NB4 (cell line): ENCODE measurements around the gene ECEL1.

Experiments
- DNase-seq: peaks from one replicate; pipeline ENCODE4 v3.0.0; 2010; ENCODE audit warnings: low read depth
- H3K4me3 ChIP-seq: one replicate; pipeline ENCODE4 v1.5.1; 2011; ENCODE audit warnings: mild to moderate bottlenecking, low read depth, low read length, moderate library complexity
- CTCF ChIP-seq: IDR thresholded peaks from one replicate; pipeline ENCODE4 v1.5.1; 2012; ENCODE audit warnings: low read depth, low read length
- MAX ChIP-seq: IDR thresholded peaks from 2 replicates; pipeline ENCODE4 v1.6.1; 2011; ENCODE audit warnings: low read depth, low read length
- MYC ChIP-seq: IDR thresholded peaks from 2 replicates; pipeline ENCODE4 v1.6.1; 2011; ENCODE audit warnings: low read depth, low read length
- POLR2A ChIP-seq: IDR thresholded peaks from 2 replicates; pipeline ENCODE4 v1.6.1; 2011; ENCODE audit warnings: mild to moderate bottlenecking; ENCODE audit not compliant: insufficient read length; ENCODE audit errors: extremely low read depth

Gene ECEL1

GRCh38 chr2:232438951-232439757 lies 48.5 kb downstream of the ECEL1 start:
- H3K4me3 ChIP-seq: no peak overlapping the region
- TF ChIP-seq MAX (no peak), MYC (no peak), CTCF (no peak), POLR2A (no peak)
- DNase-seq: peak; percentile 56

GRCh38 chr2:232438091-232438490 lies 49.5 kb downstream of the ECEL1 start:
- DNase-seq: no peak
- H3K4me3 ChIP-seq: no peak overlapping the region
- no peak for TF ChIP-seq MAX

- H3K4me3 ChIP-seq: no peak overlapping the region
- TF ChIP-seq MYC: no peak
- no peak for TF ChIP-seq CTCF
- TF ChIP-seq MAX: no peak
- TF ChIP-seq POLR2A: no peak
- DNase-seq: no peak
Observed at GRCh38 chr2:232437195-232437571, 50.5 kb downstream of the ECEL1 start.

GRCh38 chr2:232436381-232437194 lies 51.0 kb downstream of the ECEL1 start:
- no peak for DNase-seq
- no peak for TF ChIP-seq MYC
- H3K4me3 ChIP-seq: no peak overlapping the region

GRCh38 chr2:232435805-232436204 lies 51.8 kb downstream of the ECEL1 start:
- H3K4me3 ChIP-seq: no peak overlapping the region
- TF ChIP-seq MYC (no peak), CTCF (no peak), MAX (no peak), POLR2A (no peak)
- no peak for DNase-seq

- no peak overlapping the region for H3K4me3 ChIP-seq
- TF ChIP-seq CTCF: no peak
- TF ChIP-seq MYC: no peak
- no peak for TF ChIP-seq MAX
- TF ChIP-seq POLR2A: no peak
Observed at GRCh38 chr2:232435375-232435648, 52.3 kb downstream of the ECEL1 start.

More at GRCh38 chr2:232435375-232435648, 52.3 kb downstream of the ECEL1 start:
- DNase-seq: no peak
